ENCODE results near the gene POLR3A.

Gene POLR3A

DNA sequence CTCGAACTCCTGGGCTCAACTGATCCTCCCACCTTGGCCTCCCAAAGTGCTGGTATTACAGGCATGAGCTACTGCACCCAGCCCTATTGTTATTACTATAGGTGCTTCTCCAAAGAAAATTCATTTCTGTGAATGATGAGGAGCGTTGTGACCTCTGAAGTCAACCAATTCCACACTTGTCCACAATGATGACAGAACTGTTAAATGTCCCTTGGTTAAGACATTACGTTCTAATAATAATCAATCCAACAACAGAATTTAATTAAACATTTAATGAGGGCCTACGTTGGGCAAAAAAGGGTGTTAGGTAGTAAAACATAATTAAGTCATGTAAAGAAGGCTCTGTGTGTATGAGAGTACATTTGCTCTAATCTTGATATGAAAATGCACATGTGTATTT, 18.2 kb downstream of the POLR3A start:
- Histone ChIP-seq H2AK5ac (ENCODE audit: low read length) (no peak overlapping the region), H3K23ac (ENCODE audit: low read length) (no peak overlapping the region), H3K79me1 (ENCODE audit: low read length) (no peaks in the 10 kb centered on the region), H2BK5ac (ENCODE audit: low read depth, low read length, poor library complexity) (no peak overlapping the region), H4K91ac (ENCODE audit: low read depth, low read length) (no peak overlapping the region), H3K27me3 (ENCODE audit: insufficient read depth, low read length) (no peaks in the 10 kb centered on the region), H3K14ac (ENCODE audit: low read length) (no peak overlapping the region), H3K4ac (ENCODE audit: low read depth, low read length) (no peak overlapping the region), H3K18ac (ENCODE audit: low read length) (no peak overlapping the region), H2AFZ (ENCODE audit: insufficient read depth, low read length, poor library complexity) (no peak overlapping the region), H3K4me1 (ENCODE audit: control insufficient read depth in 1 of 2, insufficient read depth in 2 of 2, low read length in 2 of 2) (no peaks in the 10 kb centered on the region), H3K79me2 (ENCODE audit: control insufficient read depth, insufficient read depth, low read length, poor library complexity) (no peaks in the 10 kb centered on the region), H4K12ac (ENCODE audit: low read depth, low read length) (no peak overlapping the region), H3K9ac (ENCODE audit: low read length) (no peak overlapping the region), H3K36me3 (ENCODE audit: control insufficient read depth in 1 of 2, insufficient read depth in 2 of 2, low read length in 2 of 2) (peaks cover 29 to 45% of the 10 kb centered on the region in 2 experiments), H4K8ac (ENCODE audit: low read depth, low read length) (no peak overlapping the region), H3K27ac (ENCODE audit: low read depth, low read length) (no peak overlapping the region), H3K4me3 (ENCODE audit: low read depth, low read length) (no peak overlapping the region), H2BK120ac (ENCODE audit: insufficient read depth, low read length, poor library complexity) (no peak overlapping the region), H3K9me3 (ENCODE audit: insufficient read depth, low read depth, low read length) (no peaks in the 10 kb centered on the region), H3K4me2 (ENCODE audit: low read length) (no peak overlapping the region), H2BK12ac (ENCODE audit: low read length) (no peak overlapping the region)
- WGBS (ENCODE audit: extremely low coverage, insufficient coverage, insufficient read length): no CpG with 5 or more reads among the region's 4 CpGs
- no peak for DNase-seq

DNA sequence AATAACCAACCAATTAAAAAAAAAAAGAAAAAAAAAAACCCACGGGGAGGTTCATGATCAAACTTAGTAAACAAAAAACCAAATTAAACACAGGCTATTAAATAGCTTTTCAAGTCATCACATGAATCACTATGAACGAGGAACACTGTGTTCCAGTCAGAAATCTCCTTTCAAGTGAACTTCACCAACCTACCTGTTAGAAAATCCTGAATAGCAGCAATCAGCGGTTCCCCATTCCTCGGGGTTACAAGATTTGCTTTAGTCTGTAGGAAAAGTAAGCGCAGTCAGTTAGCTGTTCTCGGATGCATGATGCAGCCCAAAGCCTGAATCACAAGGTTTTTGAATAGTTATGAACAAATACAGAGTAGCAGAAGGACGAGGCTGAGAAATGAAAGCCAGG, 19.0 kb downstream of the POLR3A start:
- no peak for DNase-seq
- H2BK5ac ChIP-seq (ENCODE audit: low read depth, low read length, poor library complexity): no peak overlapping the region

DNA sequence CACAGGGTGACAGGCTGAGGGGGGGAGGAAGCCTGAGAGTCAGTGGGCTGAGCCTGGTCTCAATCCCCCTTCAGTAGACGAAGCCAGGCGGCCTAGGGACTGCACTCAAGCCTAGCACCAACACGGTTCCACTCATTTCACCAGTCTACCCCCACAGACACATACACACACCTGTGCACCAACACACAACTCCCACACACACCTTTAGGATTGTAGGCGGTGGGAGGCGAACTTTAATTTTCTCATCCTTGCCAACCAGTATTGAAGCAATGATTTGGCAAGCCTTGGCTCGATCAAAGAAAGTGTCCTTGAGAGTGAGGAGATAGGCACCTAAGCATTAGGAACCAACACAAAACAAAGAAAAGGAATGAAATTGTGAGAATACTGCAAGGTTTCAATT, 19.7 kb downstream of the POLR3A start:
- Histone ChIP-seq H3K4me3 (ENCODE audit: low read depth, low read length) (no peak overlapping the region), H2AFZ (ENCODE audit: insufficient read depth, low read length, poor library complexity) (no peak overlapping the region), H4K12ac (ENCODE audit: low read depth, low read length) (no peak overlapping the region), H3K79me2 (ENCODE audit: control insufficient read depth, insufficient read depth, low read length, poor library complexity) (no peaks in the 10 kb centered on the region), H2AK5ac (ENCODE audit: low read length) (no peak overlapping the region), H2BK5ac (ENCODE audit: low read depth, low read length, poor library complexity) (no peak overlapping the region), H3K9ac (ENCODE audit: low read length) (no peak overlapping the region), H3K27ac (ENCODE audit: low read depth, low read length) (no peak overlapping the region), H3K23ac (ENCODE audit: low read length) (no peak overlapping the region), H2BK12ac (ENCODE audit: low read length) (no peak overlapping the region), H3K27me3 (ENCODE audit: insufficient read depth, low read length) (no peaks in the 10 kb centered on the region), H3K9me3 (ENCODE audit: insufficient read depth, low read depth, low read length) (no peaks in the 10 kb centered on the region), H3K4me2 (ENCODE audit: low read length) (no peak overlapping the region), H3K36me3 (ENCODE audit: control insufficient read depth in 1 of 2, insufficient read depth in 2 of 2, low read length in 2 of 2) (peaks cover 26 to 52% of the 10 kb centered on the region in 2 experiments), H3K14ac (ENCODE audit: low read length) (no peak overlapping the region), H4K91ac (ENCODE audit: low read depth, low read length) (no peak overlapping the region), H3K79me1 (ENCODE audit: low read length) (no peaks in the 10 kb centered on the region), H3K4ac (ENCODE audit: low read depth, low read length) (no peak overlapping the region), H3K4me1 (ENCODE audit: control insufficient read depth in 1 of 2, insufficient read depth in 2 of 2, low read length in 2 of 2) (no peaks in the 10 kb centered on the region), H3K18ac (ENCODE audit: low read length) (no peak overlapping the region), H2BK120ac (ENCODE audit: insufficient read depth, low read length, poor library complexity) (no peak overlapping the region), H4K8ac (ENCODE audit: low read depth, low read length) (no peak overlapping the region)
- no peak for DNase-seq
- WGBS (ENCODE audit: extremely low coverage, insufficient coverage, insufficient read length): no CpG with 5 or more reads among the region's 6 CpGs

More for the DNA sequence above, 19.0 kb downstream of the POLR3A start:
- Histone ChIP-seq H3K27ac (ENCODE audit: low read depth, low read length) (no peak overlapping the region), H3K4ac (ENCODE audit: low read depth, low read length) (no peak overlapping the region), H4K91ac (ENCODE audit: low read depth, low read length) (no peak overlapping the region), H3K4me3 (ENCODE audit: low read depth, low read length) (no peak overlapping the region), H3K27me3 (ENCODE audit: insufficient read depth, low read length) (no peaks in the 10 kb centered on the region), H4K12ac (ENCODE audit: low read depth, low read length) (no peak overlapping the region), H3K9ac (ENCODE audit: low read length) (no peak overlapping the region), H3K79me2 (ENCODE audit: control insufficient read depth, insufficient read depth, low read length, poor library complexity) (no peaks in the 10 kb centered on the region), H3K18ac (ENCODE audit: low read length) (no peak overlapping the region), H3K9me3 (ENCODE audit: insufficient read depth, low read depth, low read length) (no peaks in the 10 kb centered on the region), H3K23ac (ENCODE audit: low read length) (no peak overlapping the region), H3K4me2 (ENCODE audit: low read length) (no peak overlapping the region), H3K14ac (ENCODE audit: low read length) (no peak overlapping the region), H3K36me3 (ENCODE audit: control insufficient read depth in 1 of 2, insufficient read depth in 2 of 2, low read length in 2 of 2) (peaks cover 25 to 48% of the 10 kb centered on the region in 2 experiments), H2BK12ac (ENCODE audit: low read length) (no peak overlapping the region), H4K8ac (ENCODE audit: low read depth, low read length) (no peak overlapping the region), H3K4me1 (ENCODE audit: control insufficient read depth in 1 of 2, insufficient read depth in 2 of 2, low read length in 2 of 2) (no peaks in the 10 kb centered on the region), H3K79me1 (ENCODE audit: low read length) (no peaks in the 10 kb centered on the region), H2AFZ (ENCODE audit: insufficient read depth, low read length, poor library complexity) (no peak overlapping the region), H2BK120ac (ENCODE audit: insufficient read depth, low read length, poor library complexity) (no peak overlapping the region), H2AK5ac (ENCODE audit: low read length) (no peak overlapping the region)
- no CpG with 5 or more reads among the region's 7 CpGs for WGBS (ENCODE audit: extremely low coverage, insufficient coverage, insufficient read length)

DNA sequence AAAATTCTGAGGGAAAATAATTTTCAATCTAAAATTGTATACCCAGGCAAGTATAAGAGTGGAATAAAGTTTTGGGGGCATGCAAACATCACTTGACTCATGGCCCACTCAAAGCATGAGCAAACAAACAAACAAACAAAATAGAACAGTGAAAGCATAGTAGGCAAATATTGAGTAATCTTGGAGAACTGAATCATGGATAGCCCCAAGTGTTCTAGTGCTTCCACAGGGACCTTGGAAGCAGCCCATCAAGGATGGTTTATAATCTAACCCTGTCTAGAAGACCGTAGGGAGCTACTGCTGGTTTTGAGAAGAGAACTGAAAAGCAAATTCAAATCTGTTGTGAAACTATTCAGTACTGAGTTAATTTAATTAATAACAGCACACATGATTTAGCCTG, 22.1 kb downstream of the POLR3A start:
- no peak overlapping the region for H2BK5ac ChIP-seq (ENCODE audit: low read depth, low read length, poor library complexity)
- H3K9me3 ChIP-seq (ENCODE audit: insufficient read depth, low read depth, low read length): no peaks in the 10 kb centered on the region
- peaks cover 40 to 61% of the 10 kb centered on the region in 2 experiments for H3K36me3 ChIP-seq (ENCODE audit: control insufficient read depth in 1 of 2, insufficient read depth in 2 of 2, low read length in 2 of 2)
- no peaks in the 10 kb centered on the region for H3K79me2 ChIP-seq (ENCODE audit: control insufficient read depth, insufficient read depth, low read length, poor library complexity)
- no peak overlapping the region for H4K12ac ChIP-seq (ENCODE audit: low read depth, low read length)
- H3K4me3 ChIP-seq (ENCODE audit: low read depth, low read length): no peak overlapping the region
- no CpG with 5 or more reads among the region's 1 CpG for WGBS (ENCODE audit: extremely low coverage, insufficient coverage, insufficient read length)
- H3K4me1 ChIP-seq (ENCODE audit: control insufficient read depth in 1 of 2, insufficient read depth in 2 of 2, low read length in 2 of 2): no peaks in the 10 kb centered on the region
- H3K4ac ChIP-seq (ENCODE audit: low read depth, low read length): no peak overlapping the region
- no peak overlapping the region for H2AFZ ChIP-seq (ENCODE audit: insufficient read depth, low read length, poor library complexity)
- H4K8ac ChIP-seq (ENCODE audit: low read depth, low read length): no peak overlapping the region
- no peak for DNase-seq
- H2AK5ac ChIP-seq (ENCODE audit: low read length): no peak overlapping the region
- H3K79me1 ChIP-seq (ENCODE audit: low read length): no peaks in the 10 kb centered on the region
- H3K18ac ChIP-seq (ENCODE audit: low read length): no peak overlapping the region
- no peak overlapping the region for H3K27ac ChIP-seq (ENCODE audit: low read depth, low read length)
- no peak overlapping the region for H2BK12ac ChIP-seq (ENCODE audit: low read length)
- H2BK120ac ChIP-seq (ENCODE audit: insufficient read depth, low read length, poor library complexity): no peak overlapping the region
- H3K4me2 ChIP-seq (ENCODE audit: low read length): no peak overlapping the region
- H3K23ac ChIP-seq (ENCODE audit: low read length): no peak overlapping the region
- H3K27me3 ChIP-seq (ENCODE audit: insufficient read depth, low read length): no peaks in the 10 kb centered on the region
- H3K14ac ChIP-seq (ENCODE audit: low read length): no peak overlapping the region
- no peak overlapping the region for H4K91ac ChIP-seq (ENCODE audit: low read depth, low read length)
- H3K9ac ChIP-seq (ENCODE audit: low read length): no peak overlapping the region

All from trophoblast cell (in vitro differentiated cells and primary cell).